Measurements from ENCODE around the gene IER5L.

GRCh38 chr9:129177443-129177790 lies 644 bp downstream of the IER5L start:
- TF ChIP-seq, protein P1, sequence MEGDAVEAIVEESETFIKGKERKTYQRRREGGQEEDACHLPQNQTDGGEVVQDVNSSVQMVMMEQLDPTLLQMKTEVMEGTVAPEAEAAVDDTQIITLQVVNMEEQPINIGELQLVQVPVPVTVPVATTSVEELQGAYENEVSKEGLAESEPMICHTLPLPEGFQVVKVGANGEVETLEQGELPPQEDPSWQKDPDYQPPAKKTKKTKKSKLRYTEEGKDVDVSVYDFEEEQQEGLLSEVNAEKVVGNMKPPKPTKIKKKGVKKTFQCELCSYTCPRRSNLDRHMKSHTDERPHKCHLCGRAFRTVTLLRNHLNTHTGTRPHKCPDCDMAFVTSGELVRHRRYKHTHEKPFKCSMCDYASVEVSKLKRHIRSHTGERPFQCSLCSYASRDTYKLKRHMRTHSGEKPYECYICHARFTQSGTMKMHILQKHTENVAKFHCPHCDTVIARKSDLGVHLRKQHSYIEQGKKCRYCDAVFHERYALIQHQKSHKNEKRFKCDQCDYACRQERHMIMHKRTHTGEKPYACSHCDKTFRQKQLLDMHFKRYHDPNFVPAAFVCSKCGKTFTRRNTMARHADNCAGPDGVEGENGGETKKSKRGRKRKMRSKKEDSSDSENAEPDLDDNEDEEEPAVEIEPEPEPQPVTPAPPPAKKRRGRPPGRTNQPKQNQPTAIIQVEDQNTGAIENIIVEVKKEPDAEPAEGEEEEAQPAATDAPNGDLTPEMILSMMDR (IDR thresholded peaks at IDR 0.05; ENCODE audit: low read length) = no peak
- no peak for TF ChIP-seq EZH2 (optimal IDR thresholded peaks at IDR 0.05; ENCODE audit: low read depth, low read length)

Measured in MM.1S (cell line).